Stimulated activated CD4-positive, alpha-beta T cell treated with anti-CD3 and anti-CD28 coated beads, TNF-alpha, amount 100 ng/mL, for 1 hour (primary cell): Measurements from ENCODE around the gene ABO.
"Not testable (repeated sequence)": the region's sequence is repeated elsewhere in the genome, so short reads cannot be mapped to it uniquely, and the experiment has no call there.

Experiments used
- DNase-seq, 3 donors: peaks; one replicate each; pipeline ENCODE4 v3.0.0-alpha.2; 2020; ENCODE audit warnings: low read depth in 3 of 3, low spot score in 1 of 3

ABO gene

GRCh38 chr9:133205996-133206931 is 68.7 kb downstream of the ABO start:
- DNase-seq, result no peak

- not testable (repeated sequence) for DNase-seq
These were observed 69.5 kb downstream of the ABO start for GRCh38 chr9:133205481-133205887.
